ENCODE results near the gene HERC3.

The HERC3 gene

GRCh38 chr4:88698519-88698918, 106.2 kb downstream of the HERC3 start (continued):
- no peak for TF ChIP-seq TSHZ2 (CRISPR knock-in tag; IDR thresholded peaks at IDR 0.05)

GRCh38 chr4:88702782-88703181, 110.5 kb downstream of the HERC3 start:
- TF ChIP-seq BACH2 (CRISPR knock-in tag; IDR thresholded peaks at IDR 0.05; ENCODE audit: borderline replicate concordance) (no peak), SNAI2 (CRISPR knock-in tag; IDR thresholded peaks at IDR 0.05) (no peak), CREB5 (CRISPR knock-in tag; IDR thresholded peaks at IDR 0.05; ENCODE audit: low read depth) (no peak), ISL1 (CRISPR knock-in tag; IDR thresholded peaks at IDR 0.05) (no peak), ZNF8 (CRISPR knock-in tag; IDR thresholded peaks at IDR 0.05) (no peak), ARNTL (CRISPR knock-in tag; IDR thresholded peaks at IDR 0.05; ENCODE audit: borderline replicate concordance, low read depth) (no peak), ZFP30 (CRISPR knock-in tag; IDR thresholded peaks at IDR 0.05) (no peak), TOX (CRISPR knock-in tag; IDR thresholded peaks at IDR 0.05; ENCODE audit: borderline replicate concordance) (no peak), GLIS3 (CRISPR knock-in tag; IDR thresholded peaks at IDR 0.05) (no peak), PPARA (CRISPR knock-in tag; IDR thresholded peaks at IDR 0.05; ENCODE audit: borderline replicate concordance) (no peak), ZNF565 (CRISPR knock-in tag; conservative IDR thresholded peaks at IDR 0.05; ENCODE audit: low read depth) (no peak), ZNF70 (CRISPR knock-in tag; IDR thresholded peaks at IDR 0.05) (no peak), PATZ1 (CRISPR knock-in tag; IDR thresholded peaks at IDR 0.05; ENCODE audit: borderline replicate concordance) (no peak), TCF4 (CRISPR knock-in tag; IDR thresholded peaks at IDR 0.05; ENCODE audit: borderline replicate concordance) (no peak), OSR1 (CRISPR knock-in tag; IDR thresholded peaks at IDR 0.05) (no peak), TSHZ2 (CRISPR knock-in tag; IDR thresholded peaks at IDR 0.05) (no peak)
- ATAC-seq: no peak

GRCh38 chr4:88705223-88705622, 112.9 kb downstream of the HERC3 start:
- no peak for ATAC-seq
- TF ChIP-seq TOX (CRISPR knock-in tag; IDR thresholded peaks at IDR 0.05; ENCODE audit: borderline replicate concordance): no peak
- TF ChIP-seq ZNF565 (CRISPR knock-in tag; conservative IDR thresholded peaks at IDR 0.05; ENCODE audit: low read depth): no peak
- no peak for TF ChIP-seq PATZ1 (CRISPR knock-in tag; IDR thresholded peaks at IDR 0.05; ENCODE audit: borderline replicate concordance)
- no peak for TF ChIP-seq TSHZ2 (CRISPR knock-in tag; IDR thresholded peaks at IDR 0.05)
- TF ChIP-seq RARB (CRISPR knock-in tag; IDR thresholded peaks at IDR 0.05): no peak
- no peak for TF ChIP-seq OSR1 (CRISPR knock-in tag; IDR thresholded peaks at IDR 0.05)
- TF ChIP-seq ISL1 (CRISPR knock-in tag; IDR thresholded peaks at IDR 0.05): no peak
- TF ChIP-seq PPARA (CRISPR knock-in tag; IDR thresholded peaks at IDR 0.05; ENCODE audit: borderline replicate concordance): no peak
- no peak for TF ChIP-seq ZNF70 (CRISPR knock-in tag; IDR thresholded peaks at IDR 0.05)
- no peak for TF ChIP-seq SNAI2 (CRISPR knock-in tag; IDR thresholded peaks at IDR 0.05)
- TF ChIP-seq ZC3H10 (CRISPR knock-in tag; IDR thresholded peaks at IDR 0.05): no peak
- no peak for TF ChIP-seq CSDC2 (CRISPR knock-in tag; IDR thresholded peaks at IDR 0.05)
- TF ChIP-seq ESRRG (CRISPR knock-in tag; IDR thresholded peaks at IDR 0.05): no peak
- no peak for TF ChIP-seq TCF4 (CRISPR knock-in tag; IDR thresholded peaks at IDR 0.05; ENCODE audit: borderline replicate concordance)

Measured in SK-N-SH treated with all-trans-retinoic acid at 6 μM for 48 hours (cell line).